Activated CD4-positive, CD25-positive, alpha-beta regulatory T cell treated with anti-CD3 and anti-CD28 coated beads, Interleukin-2, amount 50 U/mL, for 16 hours (primary cell): ENCODE data around the gene RBM28.
"Not testable (repeated sequence)": the region's sequence is repeated elsewhere in the genome, so short reads cannot be mapped to it uniquely, and the experiment has no call there.

Experiments used
- DNase-seq: peaks from one replicate; pipeline ENCODE4 v3.0.0-alpha.2; 2020; ENCODE audit warnings: low read depth, low spot score

Gene RBM28

GRCh38 chr7:128281605-128282380 is 61.9 kb downstream of the RBM28 start:
- no peak for DNase-seq

- DNase-seq, result not testable (repeated sequence)
Measured at GRCh38 chr7:128280451-128280850, 63.3 kb downstream of the RBM28 start.

GRCh38 chr7:128279124-128279713 is 64.5 kb downstream of the RBM28 start:
- DNase-seq, result no peak

- no peak for DNase-seq
Measured at GRCh38 chr7:128278366-128278765, 65.3 kb downstream of the RBM28 start.

- no peak for DNase-seq
Measured at GRCh38 chr7:128275681-128276080, 68.0 kb downstream of the RBM28 start.

- DNase-seq, result no peak
Measured at GRCh38 chr7:128274884-128275603, 68.7 kb downstream of the RBM28 start.

- no peak for DNase-seq
Measured at GRCh38 chr7:128274246-128274883, 69.3 kb downstream of the RBM28 start.

- DNase-seq, result no peak
Measured at GRCh38 chr7:128271942-128272481, 71.7 kb downstream of the RBM28 start.

- no peak for DNase-seq
Measured at GRCh38 chr7:128271471-128271941, 72.2 kb downstream of the RBM28 start.

GRCh38 chr7:128270826-128271272 is 72.9 kb downstream of the RBM28 start:
- DNase-seq, result no peak

GRCh38 chr7:128268233-128268632 is 75.5 kb downstream of the RBM28 start:
- DNase-seq, result no peak

GRCh38 chr7:128267595-128267924 is 76.1 kb downstream of the RBM28 start:
- no peak for DNase-seq

- no peak for DNase-seq
Measured at GRCh38 chr7:128266883-128267594, 76.7 kb downstream of the RBM28 start.

GRCh38 chr7:128266529-128266882 is 77.2 kb downstream of the RBM28 start:
- DNase-seq, result no peak

- DNase-seq, result no peak
Measured at GRCh38 chr7:128265906-128266300, 77.8 kb downstream of the RBM28 start.

- no peak for DNase-seq
Measured at GRCh38 chr7:128265156-128265905, 78.4 kb downstream of the RBM28 start.

GRCh38 chr7:128264477-128264876 is 79.2 kb downstream of the RBM28 start:
- no peak for DNase-seq

- DNase-seq, result no peak
Measured at GRCh38 chr7:128263420-128263819, 80.3 kb downstream of the RBM28 start.

GRCh38 chr7:128262273-128263028 is 81.3 kb downstream of the RBM28 start:
- DNase-seq, result no peak
